ENCODE data around the gene SNED1.

The SNED1 gene

DNA sequence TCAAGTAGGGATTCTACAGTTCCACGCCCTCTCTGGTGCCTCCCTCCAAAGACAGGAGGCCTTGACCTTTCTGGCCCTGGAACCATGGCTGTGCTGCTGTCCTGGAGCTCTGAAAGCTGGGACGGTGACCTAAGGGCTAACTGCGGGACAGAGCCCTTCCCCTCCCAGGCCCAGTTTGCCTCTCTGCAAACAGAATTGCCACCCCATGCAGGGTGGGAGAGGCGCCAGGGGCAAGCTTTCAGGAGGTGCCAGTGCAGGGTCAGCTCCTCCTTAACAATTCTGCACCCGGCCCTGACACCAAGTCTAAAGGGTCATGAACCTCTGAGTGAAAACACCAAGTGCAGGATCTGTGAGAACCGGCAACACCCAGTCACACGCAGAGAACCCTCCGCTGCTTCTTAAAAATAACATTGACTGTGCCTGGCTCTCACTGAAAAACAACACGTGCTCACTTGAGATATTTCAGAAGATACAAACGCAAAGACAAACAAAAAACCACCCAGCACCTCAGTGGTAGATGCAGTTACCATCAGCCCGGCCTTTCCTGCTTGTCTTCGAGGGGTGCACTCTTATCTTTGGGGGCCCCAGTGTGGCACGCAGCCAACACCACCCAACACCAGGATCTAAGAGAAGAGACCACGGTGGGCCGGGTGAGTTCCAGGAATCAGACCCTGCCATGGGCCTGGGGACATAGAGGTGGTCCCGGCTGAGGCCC is 1.1 kb upstream of the SNED1 start:
- Histone ChIP-seq H3K79me2 (ENCODE audit: control insufficient read depth, low read length) (no peaks in the 10 kb centered on the region), H3K36me3 (ENCODE audit: control insufficient read depth, low read length) (no peaks in the 10 kb centered on the region), H3K4me1 (ENCODE audit: control insufficient read depth, low read length) (no peaks in the 10 kb centered on the region), H3K9me2 (replicated peaks; ENCODE audit: control insufficient read depth, low read length) (no peaks in the 10 kb centered on the region), H3K4me2 (ENCODE audit: low read length) (no peak overlapping the region), H4K20me1 (ENCODE audit: control insufficient read depth, insufficient read depth, low read depth, low read length) (no peaks in the 10 kb centered on the region), H3K27me3 (ENCODE audit: control insufficient read depth, low read length) (no peaks in the 10 kb centered on the region), H3F3A (ENCODE audit: control insufficient read depth, insufficient read depth) (no peaks in the 10 kb centered on the region), H3K9me3 (ENCODE audit: control insufficient read depth, insufficient read depth, low read length) (no peaks in the 10 kb centered on the region), H3K27ac (ENCODE audit: low read depth, low read length) (no peak overlapping the region), H3K4me3 (ENCODE audit: low read length) (no peak overlapping the region)
- TF ChIP-seq, protein P1, sequence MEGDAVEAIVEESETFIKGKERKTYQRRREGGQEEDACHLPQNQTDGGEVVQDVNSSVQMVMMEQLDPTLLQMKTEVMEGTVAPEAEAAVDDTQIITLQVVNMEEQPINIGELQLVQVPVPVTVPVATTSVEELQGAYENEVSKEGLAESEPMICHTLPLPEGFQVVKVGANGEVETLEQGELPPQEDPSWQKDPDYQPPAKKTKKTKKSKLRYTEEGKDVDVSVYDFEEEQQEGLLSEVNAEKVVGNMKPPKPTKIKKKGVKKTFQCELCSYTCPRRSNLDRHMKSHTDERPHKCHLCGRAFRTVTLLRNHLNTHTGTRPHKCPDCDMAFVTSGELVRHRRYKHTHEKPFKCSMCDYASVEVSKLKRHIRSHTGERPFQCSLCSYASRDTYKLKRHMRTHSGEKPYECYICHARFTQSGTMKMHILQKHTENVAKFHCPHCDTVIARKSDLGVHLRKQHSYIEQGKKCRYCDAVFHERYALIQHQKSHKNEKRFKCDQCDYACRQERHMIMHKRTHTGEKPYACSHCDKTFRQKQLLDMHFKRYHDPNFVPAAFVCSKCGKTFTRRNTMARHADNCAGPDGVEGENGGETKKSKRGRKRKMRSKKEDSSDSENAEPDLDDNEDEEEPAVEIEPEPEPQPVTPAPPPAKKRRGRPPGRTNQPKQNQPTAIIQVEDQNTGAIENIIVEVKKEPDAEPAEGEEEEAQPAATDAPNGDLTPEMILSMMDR (IDR thresholded peaks at IDR 0.05; ENCODE audit: low read depth, low read length, poor library complexity, severe bottlenecking), result no peak
- no peak for TF ChIP-seq EZH2phosphoT487 (IDR thresholded peaks at IDR 0.05; ENCODE audit: borderline replicate concordance, low read length)

GRCh38 chr2:240998706-240998994 is 232 bp downstream of the SNED1 start:
- no peak overlapping the region for H3K4me3 ChIP-seq (ENCODE audit: low read length)
- H3K27me3 ChIP-seq (ENCODE audit: control insufficient read depth, low read length), result no peaks in the 10 kb centered on the region
- H3K79me2 ChIP-seq (ENCODE audit: control insufficient read depth, low read length), result no peaks in the 10 kb centered on the region
- H3K4me1 ChIP-seq (ENCODE audit: control insufficient read depth, low read length), result no peaks in the 10 kb centered on the region
- H3K4me2 ChIP-seq (ENCODE audit: low read length), result no peak overlapping the region
- no peaks in the 10 kb centered on the region for H3K36me3 ChIP-seq (ENCODE audit: control insufficient read depth, low read length)
- peaks cover 6% of the 10 kb centered on the region for H3K9me3 ChIP-seq (ENCODE audit: control insufficient read depth, insufficient read depth, low read length)
- H3K9me2 ChIP-seq (replicated peaks; ENCODE audit: control insufficient read depth, low read length), result no peaks in the 10 kb centered on the region
- no peaks in the 10 kb centered on the region for H3F3A ChIP-seq (ENCODE audit: control insufficient read depth, insufficient read depth)
- H3K27ac ChIP-seq (ENCODE audit: low read depth, low read length), result no peak overlapping the region
- no peaks in the 10 kb centered on the region for H4K20me1 ChIP-seq (ENCODE audit: control insufficient read depth, insufficient read depth, low read depth, low read length)
- TF ChIP-seq, protein P1 (IDR thresholded peaks at IDR 0.05; ENCODE audit: low read depth, low read length, poor library complexity, severe bottlenecking), result no peak
- TF ChIP-seq EZH2phosphoT487 (IDR thresholded peaks at IDR 0.05; ENCODE audit: borderline replicate concordance, low read length), result no peak

DNA sequence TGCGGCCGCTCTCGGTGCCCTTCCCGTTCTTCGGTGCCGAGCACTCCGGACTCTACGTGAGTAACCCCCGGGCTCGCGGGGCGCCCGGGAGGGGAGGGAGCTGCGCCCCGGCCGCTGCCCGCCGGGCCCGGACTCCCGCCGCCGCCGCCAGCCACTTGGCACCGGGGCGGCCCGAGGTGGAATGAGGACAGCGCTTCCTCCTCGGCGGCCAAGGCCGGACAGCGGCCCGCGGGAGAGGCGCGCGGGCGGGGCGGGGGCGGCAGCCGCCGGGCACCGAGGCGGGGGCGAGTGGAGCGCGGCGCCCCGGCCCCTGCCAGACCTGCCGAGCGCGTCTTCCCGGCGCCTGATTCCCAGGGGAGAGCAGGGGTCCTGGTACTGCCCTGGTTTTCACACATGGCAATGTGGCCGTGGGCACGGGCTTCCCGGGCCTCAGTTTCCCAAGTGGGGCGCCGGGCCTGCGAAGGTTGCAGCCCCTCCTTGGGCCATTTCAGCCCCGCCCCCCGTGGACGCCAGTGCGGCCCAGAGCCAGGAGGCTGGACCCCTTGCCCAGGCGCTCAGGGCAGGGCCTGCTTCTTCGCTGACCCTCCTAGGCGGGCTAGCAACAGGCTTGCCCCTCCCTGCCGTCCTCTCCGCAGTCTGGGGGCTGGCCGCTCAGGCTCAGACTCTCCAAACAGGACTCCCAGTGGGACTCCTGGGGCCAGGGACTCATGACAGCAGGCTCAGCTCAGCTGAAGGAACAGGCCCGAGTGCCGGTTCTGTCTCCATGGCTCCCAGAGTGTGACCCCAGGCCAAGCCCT is 775 bp downstream of the SNED1 start:
- peaks cover 12% of the 10 kb centered on the region for H3K9me3 ChIP-seq (ENCODE audit: control insufficient read depth, insufficient read depth, low read length)
- H3F3A ChIP-seq (ENCODE audit: control insufficient read depth, insufficient read depth), result no peaks in the 10 kb centered on the region
- H3K79me2 ChIP-seq (ENCODE audit: control insufficient read depth, low read length), result no peaks in the 10 kb centered on the region
- no peak overlapping the region for H3K27ac ChIP-seq (ENCODE audit: low read depth, low read length)
- no peaks in the 10 kb centered on the region for H3K4me1 ChIP-seq (ENCODE audit: control insufficient read depth, low read length)
- H3K9me2 ChIP-seq (replicated peaks; ENCODE audit: control insufficient read depth, low read length), result no peaks in the 10 kb centered on the region
- H3K36me3 ChIP-seq (ENCODE audit: control insufficient read depth, low read length), result no peaks in the 10 kb centered on the region
- no peaks in the 10 kb centered on the region for H4K20me1 ChIP-seq (ENCODE audit: control insufficient read depth, insufficient read depth, low read depth, low read length)
- H3K4me2 ChIP-seq (ENCODE audit: low read length), result no peak overlapping the region
- H3K27me3 ChIP-seq (ENCODE audit: control insufficient read depth, low read length), result no peaks in the 10 kb centered on the region
- no peak overlapping the region for H3K4me3 ChIP-seq (ENCODE audit: low read length)
- no peak for TF ChIP-seq EZH2phosphoT487 (IDR thresholded peaks at IDR 0.05; ENCODE audit: borderline replicate concordance, low read length)
- TF ChIP-seq, protein P1 (IDR thresholded peaks at IDR 0.05; ENCODE audit: low read depth, low read length, poor library complexity, severe bottlenecking), result no peak

All from DOHH2 (cell line).